SW480 (cell line): ENCODE measurements around the gene TAS2R40.
"Not testable (repeated sequence)": the region's sequence is repeated elsewhere in the genome, so short reads cannot be mapped to it uniquely, and the experiment has no call there.

ENCODE experiments used
- DNase-seq: peaks from one replicate; pipeline ENCODE4 v3.0.0-alpha.2; 2016; ENCODE audit warnings: low spot score

The TAS2R40 gene

DNA sequence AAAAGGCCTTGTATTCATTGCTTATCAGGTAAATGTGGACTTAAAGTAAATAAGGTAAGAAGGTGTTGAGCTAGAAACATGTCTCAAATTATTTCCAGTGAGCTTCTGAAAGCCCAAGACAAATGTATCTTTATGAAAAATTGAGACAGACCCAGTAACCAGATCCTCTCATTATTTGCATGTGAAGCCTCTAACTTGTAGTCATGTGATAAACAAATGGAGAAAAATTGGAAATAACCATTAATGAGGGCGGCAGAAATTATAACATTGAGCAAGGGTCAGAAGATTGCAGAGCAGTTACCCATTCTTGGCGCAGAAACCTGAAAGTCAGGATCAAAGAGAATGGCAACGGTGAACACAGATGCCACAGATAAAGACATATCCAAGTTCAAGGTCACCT, at the start of gene TAS2R40:
Gene TAS2R40, plus strand, starts transcription at position 301 of the 400 bp plus-strand sequence. Its CDS starts 42 bp downstream, at position 343.
- DNase-seq = no peak

DNA sequence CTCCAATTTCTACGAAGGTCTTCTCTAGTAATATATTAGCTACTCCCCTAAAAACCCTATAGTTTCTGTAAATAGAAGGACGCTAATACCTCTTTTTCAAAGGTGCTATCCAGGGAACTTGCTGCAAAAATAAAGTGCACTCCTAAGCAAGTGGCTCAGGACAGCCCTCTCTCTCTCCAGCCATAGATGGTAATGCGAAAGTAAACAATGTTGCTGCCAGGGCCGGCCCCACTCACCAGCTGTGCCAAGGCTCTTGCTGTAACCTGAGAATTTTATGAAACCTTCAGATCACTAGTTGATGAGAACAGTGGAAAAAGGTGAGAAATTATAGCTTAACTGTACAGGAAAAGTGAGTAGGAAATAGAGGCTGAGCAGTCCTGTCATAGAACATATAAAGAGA, 49.5 kb upstream of the TAS2R40 start:
- peak; percentile 20 for DNase-seq

DNA sequence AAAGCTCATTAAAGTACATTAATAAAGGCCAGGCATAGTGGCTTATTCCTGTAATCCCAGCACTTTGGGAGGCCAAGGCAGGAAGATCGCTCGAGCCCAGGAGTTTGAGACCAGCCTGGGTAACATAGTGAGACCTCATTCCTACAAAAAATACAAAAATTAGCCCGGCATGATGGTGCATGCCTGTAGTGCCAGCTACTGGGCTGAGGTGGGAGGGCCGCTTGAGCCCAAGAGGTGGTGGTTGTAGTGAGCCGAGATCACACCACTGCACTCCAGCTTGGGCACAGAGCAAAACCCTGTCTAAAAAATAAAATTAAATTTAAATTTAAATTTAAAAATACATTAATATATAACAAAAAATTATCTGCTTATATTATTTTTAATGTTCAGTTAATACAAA, 45.7 kb upstream of the TAS2R40 start:
- no peak for DNase-seq

DNA sequence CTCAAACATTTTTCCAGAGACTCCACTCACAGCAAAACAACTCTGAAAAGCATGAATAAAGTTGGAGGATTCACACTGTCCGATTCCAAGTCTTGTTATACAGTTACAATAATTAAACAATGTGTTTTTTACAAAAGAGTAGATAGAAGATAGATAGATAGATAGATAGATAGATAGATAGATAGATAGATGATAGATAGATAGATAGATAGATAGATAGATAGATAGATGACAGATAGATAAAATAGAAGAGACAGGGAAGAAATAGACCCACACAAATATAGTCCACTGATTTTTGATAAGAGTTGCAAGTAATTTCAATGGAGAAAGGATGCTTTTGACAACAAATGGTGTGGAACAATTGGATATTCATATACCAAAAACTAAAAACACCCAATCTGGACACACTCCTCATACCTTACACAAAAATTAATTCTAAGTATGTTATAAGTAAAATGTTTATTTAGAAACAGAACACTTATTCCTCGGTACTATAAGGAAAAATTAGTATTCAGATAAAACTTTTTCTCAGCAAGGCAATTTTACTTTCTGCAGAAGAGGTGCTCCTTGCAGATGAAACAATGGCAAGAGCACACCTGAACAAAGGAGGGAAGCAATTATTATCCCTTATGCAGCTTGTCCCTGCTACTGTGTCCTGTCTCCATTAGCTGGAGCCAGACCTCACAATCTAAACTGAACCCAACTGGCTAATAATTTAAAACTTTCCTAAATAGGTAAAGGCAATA, 44.3 kb upstream of the TAS2R40 start:
- no peak for DNase-seq

DNA sequence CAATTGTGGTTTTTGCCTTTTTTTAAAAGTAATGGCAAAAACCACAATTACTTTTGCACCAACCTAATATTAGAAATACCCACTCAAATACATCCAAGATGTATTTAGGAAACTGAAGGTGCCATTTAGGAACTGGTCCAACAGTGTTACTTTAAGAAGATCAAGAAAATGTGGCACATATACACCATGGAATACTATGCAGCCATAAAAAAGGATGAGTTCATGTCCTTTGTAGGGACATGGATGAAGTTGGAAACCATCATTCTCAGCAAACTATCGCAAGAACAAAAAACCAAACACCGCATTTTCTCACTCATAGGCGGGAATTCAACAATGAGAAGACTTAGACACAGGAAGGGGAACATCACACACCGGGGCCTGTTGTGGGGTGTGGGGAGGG, 41.1 kb upstream of the TAS2R40 start:
- not testable (repeated sequence) for DNase-seq

DNA sequence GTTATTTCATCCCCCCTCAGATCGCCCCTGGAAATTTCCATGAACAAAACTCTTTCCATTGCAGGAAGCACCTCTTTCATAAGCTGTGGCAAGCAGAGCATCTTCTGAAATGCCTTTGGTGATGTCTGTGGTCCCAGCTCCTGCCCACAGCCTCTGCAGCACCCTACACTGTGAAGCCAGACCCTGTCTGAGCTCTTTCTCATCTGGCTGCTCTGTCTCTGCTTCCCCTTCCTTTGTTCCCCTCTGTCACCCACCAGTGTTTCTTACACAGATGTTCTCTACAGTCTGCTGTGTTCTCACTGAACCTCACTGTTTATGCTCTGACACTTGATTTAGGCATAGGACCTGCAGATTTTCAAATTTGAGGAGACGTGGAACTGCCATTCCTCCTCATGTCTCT, 40.5 kb upstream of the TAS2R40 start:
- no peak for DNase-seq

DNA sequence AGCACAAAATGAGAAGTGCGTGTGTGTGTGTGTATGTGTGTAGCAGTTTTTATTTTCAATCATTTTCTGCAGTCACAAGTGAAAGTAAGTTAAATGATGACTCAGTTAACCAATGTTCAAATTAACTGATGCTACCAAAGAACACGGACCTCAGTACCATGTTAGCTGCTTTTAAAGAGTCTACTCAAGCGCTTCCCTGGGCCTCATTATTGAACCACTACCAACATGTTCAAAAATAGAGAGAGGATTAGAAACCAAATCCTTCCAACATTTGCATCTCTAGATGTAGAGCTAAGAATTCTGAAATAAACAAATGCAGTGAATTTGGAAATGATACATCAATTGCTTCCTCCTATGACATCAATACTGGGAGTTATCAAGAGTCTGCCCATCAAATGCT, 38.8 kb upstream of the TAS2R40 start, which contains the start of gene TAS2R39:
Gene TAS2R39, plus strand, starts transcription at position 396 of the 400 bp plus-strand sequence. Its CDS starts 0 bp downstream, at position 396.
- DNase-seq = no peak

DNA sequence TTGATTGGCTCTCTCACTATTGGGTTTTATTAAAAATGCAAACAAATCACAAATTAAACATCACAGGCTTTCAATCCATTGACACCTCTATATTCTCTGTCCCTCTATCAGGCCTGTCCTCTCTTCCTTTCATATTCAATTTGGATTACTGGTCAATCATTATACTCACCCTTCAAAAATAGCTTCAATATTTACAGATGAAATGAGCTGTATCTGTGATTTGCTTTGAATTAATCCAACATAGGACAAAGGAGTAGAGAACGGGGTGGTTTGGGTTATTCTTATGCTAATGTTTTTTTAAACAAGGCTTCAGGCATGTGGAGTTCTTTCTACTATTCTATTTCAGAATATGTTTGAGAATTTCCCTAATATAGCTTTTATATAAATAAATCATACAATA, 36.3 kb upstream of the TAS2R40 start:
- no peak for DNase-seq

DNA sequence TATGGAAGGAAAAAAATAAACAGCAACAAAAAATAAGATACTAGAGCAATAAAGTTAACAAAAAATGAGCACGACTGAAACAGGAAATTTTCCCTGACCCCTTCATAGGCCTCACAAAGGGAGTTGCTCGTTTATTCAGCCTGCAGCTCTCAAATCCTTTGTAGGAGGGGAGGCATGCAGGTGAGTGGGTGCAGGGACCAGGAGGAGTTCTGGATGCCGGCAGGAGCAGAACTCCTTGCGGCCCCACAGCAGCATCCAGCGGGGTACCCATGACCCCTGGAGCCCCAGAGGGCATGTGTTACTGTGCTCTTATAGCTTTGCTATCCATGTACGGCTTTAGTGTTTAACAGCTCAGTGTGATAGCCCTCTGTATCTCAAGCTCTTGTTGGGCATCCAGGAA, 32.8 kb upstream of the TAS2R40 start:
- no peak for DNase-seq

DNA sequence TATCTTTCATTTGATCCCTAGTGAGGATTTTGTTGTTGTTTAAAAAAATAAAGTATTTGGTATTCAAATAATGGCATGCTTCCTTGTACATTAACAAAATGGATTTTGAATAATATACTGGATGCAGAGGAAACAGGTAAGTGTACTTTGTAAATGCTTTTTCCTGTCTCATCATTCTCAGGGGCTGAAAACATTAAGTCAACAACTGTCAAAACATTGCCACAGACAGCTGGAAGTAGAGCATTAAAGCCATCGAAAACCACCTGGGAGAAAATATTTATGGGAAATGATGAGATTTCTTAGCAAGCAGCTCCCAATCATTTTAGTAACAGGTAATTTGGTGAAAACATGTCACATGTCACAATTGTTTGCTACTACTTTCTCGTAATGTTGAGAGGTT, 28.0 kb upstream of the TAS2R40 start:
- no peak for DNase-seq

DNA sequence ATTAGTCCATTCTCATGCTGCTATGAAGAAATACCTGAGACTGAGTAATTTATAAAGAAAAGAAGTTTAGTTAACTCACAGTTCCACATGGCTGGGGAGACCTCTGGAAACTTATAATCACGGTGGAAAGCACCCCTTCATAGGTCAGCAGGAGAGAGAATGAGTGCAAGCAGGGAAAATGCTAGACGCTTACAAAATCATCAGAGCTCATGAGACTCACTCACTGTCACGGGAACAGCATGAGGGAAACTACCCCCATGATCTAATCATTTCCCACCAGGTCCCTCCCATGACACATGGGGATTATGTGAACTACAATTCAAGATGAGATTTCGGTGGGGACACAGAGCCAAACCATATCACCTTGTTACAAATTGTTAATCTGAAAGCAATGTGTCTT, 22.8 kb upstream of the TAS2R40 start:
- DNase-seq = no peak

DNA sequence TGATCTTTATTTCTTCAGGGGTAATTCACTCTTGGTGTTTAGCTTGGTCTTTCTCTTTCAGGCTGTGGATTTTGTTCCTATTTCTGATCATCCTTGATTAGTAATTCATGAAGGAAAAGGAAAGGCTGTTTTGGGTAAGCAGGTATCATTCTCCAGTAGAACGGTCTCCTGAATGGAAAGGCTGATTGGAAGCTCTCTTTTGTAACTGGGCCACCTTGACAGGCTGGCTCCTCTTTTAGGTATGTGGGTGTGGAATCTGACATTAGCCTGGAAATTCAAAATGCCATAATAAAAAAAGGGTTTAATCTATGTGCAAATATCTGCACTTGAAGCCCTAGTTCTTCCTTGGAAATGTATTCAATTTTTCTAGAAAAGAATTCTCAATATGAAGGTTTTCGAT, 19.7 kb upstream of the TAS2R40 start:
- no peak for DNase-seq

DNA sequence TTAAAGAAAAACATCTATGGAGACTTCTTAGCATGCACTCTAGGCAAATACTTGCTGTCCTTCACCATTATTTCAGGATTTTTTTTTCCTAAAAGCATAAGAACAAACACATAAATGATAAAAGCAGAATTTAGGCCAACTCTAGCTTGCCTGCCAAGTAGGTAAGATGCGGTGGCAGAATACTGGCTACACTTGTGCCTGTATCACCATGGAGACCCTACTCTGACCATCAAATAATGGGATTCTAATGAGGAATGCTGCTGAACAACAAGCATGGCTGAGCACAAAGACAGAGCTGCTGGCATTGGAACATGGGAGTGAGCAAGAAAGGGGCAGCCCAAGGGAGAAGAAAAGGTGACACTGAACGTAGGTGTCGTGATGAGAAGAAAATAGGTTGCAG, 18.5 kb upstream of the TAS2R40 start:
- DNase-seq = no peak

DNA sequence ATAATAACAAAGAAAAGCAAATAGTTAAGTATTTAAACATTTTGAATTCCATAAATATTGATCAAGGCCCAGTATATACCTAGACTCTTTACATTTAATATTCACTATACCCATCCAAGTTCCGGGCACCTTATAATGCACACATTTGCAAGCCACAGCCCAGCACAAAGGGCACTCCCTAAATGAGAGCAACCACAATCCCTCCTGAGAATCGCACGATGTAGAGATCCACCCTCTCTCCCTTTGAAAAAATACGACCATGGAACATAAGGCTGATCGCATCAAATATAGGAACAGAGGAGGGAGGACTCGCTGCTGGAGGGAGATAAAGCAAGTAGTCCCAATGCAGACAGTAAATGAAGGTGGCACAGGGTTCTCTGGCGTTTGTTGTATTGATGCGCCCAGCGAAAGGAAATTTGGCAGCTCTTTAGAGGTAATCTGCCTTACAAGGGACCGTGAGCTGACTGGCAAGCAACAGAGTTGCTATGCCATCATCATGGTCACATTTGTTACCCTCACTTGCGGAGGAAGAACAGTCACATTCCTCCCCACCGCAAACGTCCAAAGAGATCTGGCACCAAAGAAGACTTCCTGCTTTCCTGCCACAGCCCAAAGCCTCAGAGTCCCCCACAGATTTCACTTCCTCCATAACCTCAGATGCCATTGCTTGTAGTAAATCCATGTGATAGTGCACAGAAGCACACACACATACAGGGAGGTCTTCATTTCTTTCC, 16.1 kb upstream of the TAS2R40 start:
- DNase-seq = peak; percentile 78

DNA sequence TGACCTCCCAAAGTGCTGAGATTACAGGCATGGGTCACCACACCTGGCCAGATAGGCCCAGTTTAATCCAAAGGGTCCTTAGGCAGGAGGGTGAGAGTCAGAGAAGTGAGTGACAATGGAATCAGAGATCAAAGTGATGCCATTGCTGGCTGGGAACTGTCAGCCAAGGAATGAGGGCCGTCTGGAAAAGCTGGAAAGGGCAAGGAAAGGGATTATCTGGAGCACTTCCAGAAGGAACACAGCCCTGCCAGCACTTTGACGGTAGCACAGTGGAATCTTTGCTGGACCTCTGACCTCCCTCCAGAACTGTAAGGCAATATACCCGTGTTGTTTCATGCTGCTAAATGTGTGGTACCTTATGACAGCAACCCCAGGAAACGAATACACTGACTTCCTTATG, 11.3 kb upstream of the TAS2R40 start:
- no peak for DNase-seq

DNA sequence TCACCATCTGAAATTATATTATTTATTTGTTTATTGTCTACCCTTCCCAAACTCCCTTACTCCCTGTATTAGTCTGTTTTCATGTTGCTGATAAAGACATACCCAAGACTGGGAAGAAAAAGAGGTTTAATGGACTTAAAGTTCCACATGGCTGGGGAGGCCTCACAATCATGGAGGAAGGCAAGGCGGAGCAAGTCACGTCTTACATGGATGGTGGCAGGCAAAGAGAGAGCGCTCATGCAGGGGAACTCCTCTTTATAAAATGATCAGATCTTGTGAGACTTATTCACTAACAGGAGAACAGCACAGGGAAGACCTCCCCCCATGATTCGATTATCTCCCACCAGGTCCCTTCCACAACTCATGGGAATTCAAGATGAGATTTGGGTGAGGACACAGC, 8.4 kb upstream of the TAS2R40 start:
- DNase-seq = not testable (repeated sequence)

DNA sequence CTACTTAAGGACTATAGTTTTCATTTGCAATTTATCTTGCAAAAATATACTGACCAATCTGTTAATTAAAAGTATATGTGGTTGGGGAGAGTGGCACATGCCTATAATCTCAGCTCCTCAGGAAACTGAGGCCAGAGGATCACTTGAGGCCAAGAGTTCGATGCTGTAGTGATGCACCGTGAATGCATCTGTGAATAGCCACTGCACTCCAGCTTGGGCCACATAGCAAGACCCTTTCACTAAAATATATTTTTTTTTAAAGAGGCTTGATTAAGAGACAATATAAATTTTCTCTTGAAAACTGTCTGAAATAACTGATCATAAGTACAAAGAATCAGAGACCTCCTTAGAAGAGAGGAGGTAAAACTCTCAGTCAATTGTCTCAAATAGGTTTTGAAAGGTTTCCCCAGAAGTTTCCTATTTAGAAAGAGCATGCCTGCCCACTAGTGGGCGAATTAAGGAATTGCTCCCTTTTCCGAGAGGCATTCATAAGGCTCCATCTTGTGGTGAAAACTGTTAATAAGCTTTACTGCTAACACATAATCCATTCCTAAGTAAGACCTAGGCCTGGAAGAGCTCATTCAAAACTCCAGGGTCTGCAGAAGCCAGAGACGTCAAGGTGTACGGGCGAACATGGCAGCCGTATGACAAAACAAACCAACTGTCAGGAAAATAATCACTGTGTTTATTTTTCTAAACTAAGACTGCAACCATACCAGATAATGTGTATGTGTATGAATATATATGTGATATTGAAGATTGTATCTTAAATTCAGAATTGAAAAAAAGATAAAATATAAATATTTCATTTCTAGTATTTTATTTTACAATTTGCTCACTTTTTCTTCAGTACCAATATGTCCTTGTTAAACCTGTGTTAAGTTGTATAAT, 6.8 kb upstream of the TAS2R40 start:
- peak; percentile 86 for DNase-seq

DNA sequence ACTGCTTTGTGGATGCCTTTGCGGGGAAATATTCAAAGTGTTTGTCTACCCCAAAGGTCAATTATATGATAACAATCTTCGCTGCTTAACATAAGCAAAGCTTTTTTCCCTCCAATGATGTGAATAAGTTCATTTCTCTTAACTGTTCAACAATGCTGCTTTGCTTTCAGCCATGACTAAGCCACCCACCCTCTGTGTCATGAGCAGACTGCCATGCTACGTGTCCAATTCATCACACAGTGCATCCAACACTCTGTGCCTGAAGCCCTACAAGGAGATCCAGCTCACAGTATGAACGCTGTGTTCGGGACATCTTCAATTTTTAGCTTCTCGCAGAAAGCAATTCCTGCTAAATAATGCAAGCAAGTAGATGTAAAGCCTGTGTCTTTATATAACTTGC, 5.7 kb upstream of the TAS2R40 start:
- no peak for DNase-seq

DNA sequence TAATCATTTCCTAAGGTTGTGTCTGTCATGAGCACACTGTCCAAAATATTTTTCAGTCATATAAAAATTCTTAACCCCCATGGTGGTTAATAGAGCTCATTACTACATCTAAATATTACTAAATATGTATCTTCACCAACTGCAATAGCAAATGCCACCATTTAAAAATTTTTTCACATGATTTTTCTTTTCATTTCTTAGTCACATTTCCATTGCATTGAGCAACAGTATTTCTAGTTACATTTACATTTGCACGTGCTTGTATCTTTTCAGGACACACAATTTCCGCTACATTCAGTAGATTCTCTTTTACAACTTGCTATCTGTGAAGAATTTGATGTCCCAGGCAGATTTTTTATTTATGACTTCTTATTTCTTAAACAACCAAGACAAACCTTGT, 5.2 kb upstream of the TAS2R40 start:
- DNase-seq = no peak

DNA sequence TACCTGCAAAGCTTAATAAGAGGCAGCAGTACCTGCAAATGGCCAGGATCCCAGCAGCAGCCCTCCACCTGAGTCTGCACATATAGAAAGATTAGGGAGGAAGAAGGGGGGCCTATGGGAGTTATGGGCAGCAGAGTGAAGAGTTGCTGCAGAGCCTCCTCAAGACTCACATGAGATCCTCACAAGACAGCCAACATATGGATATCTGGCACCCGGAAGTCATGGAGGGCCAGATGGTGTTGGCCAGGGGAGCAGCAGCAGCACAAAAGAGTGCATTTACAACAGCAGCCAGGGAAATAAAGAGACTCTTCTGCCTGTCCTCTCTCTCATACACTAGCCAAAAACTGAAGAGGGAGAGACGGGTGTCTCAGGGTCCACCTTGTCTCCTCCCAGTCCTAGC, 4.0 kb upstream of the TAS2R40 start:
- no peak for DNase-seq

DNA sequence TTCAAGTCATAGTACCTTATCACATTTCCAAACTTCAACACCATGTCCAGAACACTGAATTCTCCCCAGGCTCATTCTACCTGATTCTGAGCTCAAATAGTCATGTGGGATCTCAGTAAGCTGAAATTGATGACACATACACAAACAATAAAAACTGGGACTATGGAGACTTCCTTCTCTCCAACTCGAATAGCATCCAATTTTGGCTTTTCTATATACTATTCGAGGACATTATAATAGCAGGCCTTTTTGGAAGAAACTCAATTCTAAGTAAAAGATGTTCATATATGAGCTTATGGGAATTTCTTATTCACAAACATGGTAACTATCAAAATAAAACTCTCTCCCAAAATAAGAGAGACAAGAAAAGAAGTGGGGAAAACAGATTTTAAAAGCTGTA, 551 bp upstream of the TAS2R40 start:
- no peak for DNase-seq

DNA sequence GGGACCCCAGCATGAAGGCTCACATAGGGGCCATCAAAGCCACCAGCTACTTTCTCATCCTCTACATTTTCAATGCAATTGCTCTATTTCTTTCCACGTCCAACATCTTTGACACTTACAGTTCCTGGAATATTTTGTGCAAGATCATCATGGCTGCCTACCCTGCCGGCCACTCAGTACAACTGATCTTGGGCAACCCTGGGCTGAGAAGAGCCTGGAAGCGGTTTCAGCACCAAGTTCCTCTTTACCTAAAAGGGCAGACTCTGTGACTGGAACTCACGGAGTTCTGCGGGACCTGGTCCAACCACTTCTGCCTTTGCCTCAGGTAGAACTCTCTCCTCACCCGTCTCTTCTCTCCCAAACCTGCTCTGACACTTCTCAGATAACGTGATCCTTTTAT, 945 bp downstream of the TAS2R40 start:
- no peak for DNase-seq

DNA sequence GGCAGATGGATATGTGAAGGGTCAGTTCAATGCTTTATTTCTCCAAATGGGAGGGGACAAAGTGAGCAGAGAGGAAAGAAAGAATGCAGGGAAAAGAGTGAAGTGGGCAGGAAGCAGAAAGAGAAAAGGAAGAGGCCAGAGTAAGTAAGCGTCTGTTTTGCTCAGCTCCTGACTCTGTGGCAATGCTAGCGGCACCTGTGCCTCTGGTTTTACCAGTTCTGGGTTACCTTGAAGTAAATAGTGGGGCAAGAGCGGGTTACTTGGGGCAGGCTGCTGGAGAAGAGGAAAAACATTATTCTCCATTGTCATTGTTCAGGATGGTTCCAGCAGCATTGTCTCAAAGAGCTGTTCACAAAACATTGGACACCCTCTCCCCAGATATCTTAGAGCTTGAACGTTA, 1.9 kb downstream of the TAS2R40 start:
- DNase-seq = no peak
